ENCODE data around the gene GPR83. TPM values are rescaled to one million over a fixed set of nuclear protein-coding genes. Genes with fewer than 3 reads are reported as not detected.
"Not testable (repeated sequence)": the region's sequence is repeated elsewhere in the genome, so short reads cannot be mapped to it uniquely, and the experiment has no call there.

Gene GPR83
- total RNA-seq, 1 donor from 2014 or later: under 0.01 TPM

GRCh38 chr11:94370576-94370975, 30.6 kb downstream of the GPR83 start:
- not testable (repeated sequence) for DNase-seq (ENCODE audit: low read depth)

- DNase-seq (ENCODE audit: low read depth): not testable (repeated sequence)
Measured at GRCh38 chr11:94350850-94351563, 50.2 kb downstream of the GPR83 start.

GRCh38 chr11:94346311-94346710, 54.9 kb downstream of the GPR83 start:
- not testable (repeated sequence) for DNase-seq (ENCODE audit: low read depth)

- no peak for DNase-seq (ENCODE audit: low read depth)
Measured at GRCh38 chr11:94343495-94343894, 57.7 kb downstream of the GPR83 start.

GRCh38 chr11:94342250-94342649, 59.0 kb downstream of the GPR83 start:
- no peak for DNase-seq (ENCODE audit: low read depth)

GRCh38 chr11:94338651-94339050, 62.6 kb downstream of the GPR83 start:
- no peak for DNase-seq (ENCODE audit: low read depth)

GRCh38 chr11:94336033-94336432, 65.2 kb downstream of the GPR83 start:
- no peak for DNase-seq (ENCODE audit: low read depth)

- no peak for DNase-seq (ENCODE audit: low read depth)
Measured at GRCh38 chr11:94332814-94333213, 68.4 kb downstream of the GPR83 start.

GRCh38 chr11:94330789-94331188, 70.4 kb downstream of the GPR83 start:
- DNase-seq (ENCODE audit: low read depth): peak; percentile 69

- DNase-seq (ENCODE audit: low read depth): no peak
Measured at GRCh38 chr11:94329501-94329900, 71.7 kb downstream of the GPR83 start.

- no peak for DNase-seq (ENCODE audit: low read depth)
Measured at GRCh38 chr11:94328587-94329080, 72.6 kb downstream of the GPR83 start.

Other genes starting within 250 kb of the GPR83 start
- gene IZUMO1R, start 96.8 kb downstream of the GPR83 start, total RNA-seq: not detected in 2 replicates
- gene MRE11, start 92.4 kb upstream of the GPR83 start, total RNA-seq: 15.5 and 17.1 TPM in 2 replicates
- 16.1 and 18.2 TPM in 2 replicates for gene ANKRD49, start 92.6 kb upstream of the GPR83 start, total RNA-seq
- gene C11orf97, start 111.0 kb upstream of the GPR83 start, total RNA-seq: 0.20 TPM in 1 of 2 replicates, not detected in the other
- gene FUT4, start 142.5 kb upstream of the GPR83 start, total RNA-seq: 8.0 and 13.0 TPM in 2 replicates
- gene PIWIL4, start 165.9 kb upstream of the GPR83 start, total RNA-seq: 2.1 and 3.1 TPM in 2 replicates